Measurements from ENCODE around the gene MPO. TPM values are rescaled to one million over a fixed set of nuclear protein-coding genes. Genes with fewer than 3 reads are reported as not detected.

The MPO gene
- total and polyA plus RNA-seq, 9 of the 15 experiments (the other 6 are each of a cell fraction or from before 2014, with no cell fraction given): 0.04 to 0.47 (median 0.39) TPM; not detected in 6

- TF ChIP-seq USF2 (CRISPR knock-in tag; IDR thresholded peaks at IDR 0.05): no peak
- TF ChIP-seq CXXC5 (CRISPR knock-in tag; IDR thresholded peaks at IDR 0.05): no peak
- no peak for TF ChIP-seq KLF13 (tag; IDR thresholded peaks at IDR 0.05; ENCODE audit: borderline replicate concordance, low read depth)
- no peak for TF ChIP-seq PHB (CRISPR knock-in tag; IDR thresholded peaks at IDR 0.05)
- TF ChIP-seq CBFA2T3 (IDR thresholded peaks at IDR 0.05): peak; percentile 84
- no peak for TF ChIP-seq PHF8 (IDR thresholded peaks at IDR 0.05; ENCODE audit: borderline replicate concordance, low read length)
- TF ChIP-seq ZNF316 (IDR thresholded peaks at IDR 0.05): peak; percentile 99
- TF ChIP-seq ZFP91 (CRISPR knock-in tag; IDR thresholded peaks at IDR 0.05): no peak
- peak in 1 of 2 experiments; percentile 77; a peak in 1 of 4 replicates for TF ChIP-seq RCOR1 (IDR thresholded peaks at IDR 0.05; ENCODE audit: borderline replicate concordance in 1 of 2, low read depth in 2 of 2, low read length in 2 of 2)
- TF ChIP-seq ARID1B (IDR thresholded peaks at IDR 0.05): peak; percentile 89
- no peak for TF ChIP-seq KLF1 (tag; IDR thresholded peaks at IDR 0.05)
- TF ChIP-seq SMARCE1 (IDR thresholded peaks at IDR 0.05): peak; percentile 76
- no peak for TF ChIP-seq ZNF507 (tag; conservative IDR thresholded peaks at IDR 0.05)
- peak; percentile 97 for TF ChIP-seq NFE2 (IDR thresholded peaks at IDR 0.05; ENCODE audit: low read depth)
- TF ChIP-seq SRSF3 (IDR thresholded peaks at IDR 0.05; ENCODE audit: insufficient read depth, low read length): no peak
- TF ChIP-seq NCOA1 (IDR thresholded peaks at IDR 0.05; ENCODE audit: low read depth): 0 out of 2 replicates have a peak, but pooled peaks have one; percentile 23
- TF ChIP-seq STAG1 (CRISPR knock-in tag; IDR thresholded peaks at IDR 0.05; ENCODE audit: borderline replicate concordance): no peak
- no peak for TF ChIP-seq WHSC1 (IDR thresholded peaks at IDR 0.05; ENCODE audit: low read length)
- no peak for TF ChIP-seq DIDO1 (tag; IDR thresholded peaks at IDR 0.05; ENCODE audit: low read depth)
- TF ChIP-seq KDM2B (CRISPR knock-in tag; IDR thresholded peaks at IDR 0.05): no peak
- TF ChIP-seq PKNOX1 (IDR thresholded peaks at IDR 0.05): peak; percentile 97
- peak; percentile 97 for TF ChIP-seq MEIS2 (IDR thresholded peaks at IDR 0.05; ENCODE audit: partially characterized antibody)
- no peak for TF ChIP-seq ZBTB26 (CRISPR knock-in tag; IDR thresholded peaks at IDR 0.05)
- no peak for TF ChIP-seq DLX4 (CRISPR knock-in tag; IDR thresholded peaks at IDR 0.05)
- TF ChIP-seq ZNF398 (CRISPR knock-in tag; IDR thresholded peaks at IDR 0.05): no peak
Measured at GRCh38 chr17:58289869-58290268, 9.1 kb upstream of the MPO start (continued).
